CD4-positive, alpha-beta T cell treated with Interleukin-1 beta for 1 hour (primary cell): ENCODE measurements around the gene HSPBP1.
A peak's percentile ranks its signal among the peaks of the same experiment; 100 is the strongest.

Experiments used
- DNase-seq, 2 donors: peaks; one replicate each; pipeline ENCODE4 v3.0.0-alpha.2; 2020 to 2022

The HSPBP1 gene

GRCh38 chr19:55304279-55304978 lies 24.5 kb upstream of the HSPBP1 start:
- peak; percentile 23 to 27 for DNase-seq

- DNase-seq, result no peak
Measured at GRCh38 chr19:55303477-55303876, 23.6 kb upstream of the HSPBP1 start.

- no peak for DNase-seq
Measured at GRCh38 chr19:55302318-55302703, 22.4 kb upstream of the HSPBP1 start.

GRCh38 chr19:55301459-55302317 lies 21.8 kb upstream of the HSPBP1 start:
- DNase-seq, result peak; percentile 92

- DNase-seq, result no peak
Measured at GRCh38 chr19:55300886-55301458, 21.1 kb upstream of the HSPBP1 start.

- no peak for DNase-seq
Measured at GRCh38 chr19:55299991-55300390, 20.1 kb upstream of the HSPBP1 start.

GRCh38 chr19:55297267-55297666 lies 17.4 kb upstream of the HSPBP1 start:
- no peak for DNase-seq

- DNase-seq, result no peak
Measured at GRCh38 chr19:55289117-55289796, 9.3 kb upstream of the HSPBP1 start.

GRCh38 chr19:55287361-55288079 lies 7.6 kb upstream of the HSPBP1 start:
- DNase-seq, result no peak

GRCh38 chr19:55285229-55285890 lies 5.5 kb upstream of the HSPBP1 start:
- no peak for DNase-seq

GRCh38 chr19:55284405-55285058 lies 4.6 kb upstream of the HSPBP1 start:
- no peak for DNase-seq

- peak; percentile 66 to 71 for DNase-seq
Measured at GRCh38 chr19:55283548-55284377, 3.9 kb upstream of the HSPBP1 start, which contains the start of gene BRSK1. Gene BRSK1 (plus strand): TSS chr19:55283997. CDS start chr19:55284443, 446 bp downstream.

- DNase-seq, result no peak
Measured at GRCh38 chr19:55279340-55279739, 570 bp downstream of the HSPBP1 start.

GRCh38 chr19:55278391-55279135 lies 1.3 kb downstream of the HSPBP1 start:
- no peak for DNase-seq

GRCh38 chr19:55277494-55277893 lies 2.4 kb downstream of the HSPBP1 start:
- no peak for DNase-seq

- peak; percentile 33 to 51 for DNase-seq
Measured at GRCh38 chr19:55276720-55277430, 3.0 kb downstream of the HSPBP1 start.

- DNase-seq, result peak in 1 of 2 donors; percentile 48
Measured at GRCh38 chr19:55275851-55276719, 3.8 kb downstream of the HSPBP1 start.
